OCI-LY7 (cell line): ENCODE results near the gene CRIP2. TPM values are rescaled to one million over a fixed set of nuclear protein-coding genes. Genes with fewer than 3 reads are reported as not detected.

Source experiments
- BruUV-seq: library from RNA; stranded (reverse); fragments of 400-500 nt; replicated peaks from 2 replicates; lab custom pipeline; 2021; lab: Mats Ljungman, UMichigan
- CTCF ChIA-PET: fragments of 300-600 bp; sonication (Branson Sonifier 250); formaldehyde crosslinking; loops from one replicate; lab custom pipeline; 2022; ENCODE audit warnings: antibody characterized with exemption; ENCODE audit not compliant: unreplicated experiment; lab: Charles Lee
- POLR2A ChIA-PET: fragments of 300-600 bp; sonication (Branson Sonifier 250); formaldehyde crosslinking; loops from one replicate; lab custom pipeline; 2022; ENCODE audit warnings: antibody characterized with exemption; lab: Charles Lee
- DNase-seq: peaks from one replicate; pipeline ENCODE4 v3.0.0-alpha.2; 2015; ENCODE audit warnings: low spot score
- H2AFZ ChIP-seq: fragments of 200-600 bp; sonication (generic), shearing (Covaris generic); 2 replicates; pipeline ENCODE4 v1.6.1; 2014; ENCODE audit warnings: mild to moderate bottlenecking, antibody characterized with exemption, low read length, moderate library complexity
- H3K27ac ChIP-seq: fragments of 200-600 bp; sonication (generic); 2 replicates; pipeline ENCODE4 v1.5.1; 2014; ENCODE audit warnings: mixed run types, low read depth, mild to moderate bottlenecking, moderate library complexity, low read length, inconsistent platforms; ENCODE audit not compliant: poor library complexity, severe bottlenecking
- H3K36me3 ChIP-seq: fragments of 200-600 bp; sonication (generic); 2 replicates; pipeline ENCODE4 v1.6.1; 2014; ENCODE audit warnings: mild to moderate bottlenecking, antibody characterized with exemption, low read length, moderate library complexity, mixed read lengths; ENCODE audit not compliant: insufficient read depth
- H3K4me1 ChIP-seq: fragments of 200-600 bp; sonication (generic); 2 replicates; pipeline ENCODE4 v1.5.1; 2014; ENCODE audit warnings: mild to moderate bottlenecking, low read length; ENCODE audit not compliant: insufficient read depth, poor library complexity, severe bottlenecking
- H3K4me2 ChIP-seq: fragments of 200-600 bp; sonication (generic); 2 replicates; pipeline ENCODE4 v1.6.1; 2014; ENCODE audit warnings: mild to moderate bottlenecking, low read length
- H3K4me3 ChIP-seq: fragments of 200-600 bp; sonication (generic); 2 replicates; pipeline ENCODE4 v1.5.1; 2014; ENCODE audit warnings: mild to moderate bottlenecking, low read depth, low read length; ENCODE audit not compliant: poor library complexity, severe bottlenecking
- H3K79me2 ChIP-seq: fragments of 200-600 bp; sonication (generic); 2 replicates; pipeline ENCODE4 v1.6.1; 2016; ENCODE audit warnings: low read depth, mild to moderate bottlenecking, low read length, moderate library complexity, mixed read lengths; ENCODE audit not compliant: insufficient read depth
- H3K9me2 ChIP-seq: fragments of 200-600 bp; sonication (generic); 2 replicates; pipeline ENCODE4 v1.6.1; 2016; ENCODE audit warnings: mild to moderate bottlenecking, low read length, mixed read lengths; ENCODE audit not compliant: insufficient read depth
- H3K9me3 ChIP-seq: fragments of 200-600 bp; sonication (generic); 2 replicates; pipeline ENCODE4 v1.6.1; 2014; ENCODE audit warnings: mild to moderate bottlenecking, mixed run types, low read length, mixed read lengths
- H4K20me1 ChIP-seq: fragments of 200-600 bp; sonication (generic); 2 replicates; pipeline ENCODE4 v1.6.1; 2014; ENCODE audit warnings: mild to moderate bottlenecking, antibody characterized with exemption, low read length, moderate library complexity, mixed read lengths; ENCODE audit not compliant: insufficient read depth
- EZH2phosphoT487 ChIP-seq: fragments of 200-600 bp; sonication (generic); IDR thresholded peaks from 2 replicates; pipeline ENCODE4 v1.6.1; 2018; ENCODE audit warnings: low read depth, borderline replicate concordance, mild to moderate bottlenecking, mixed run types, antibody characterized with exemption, low read length, moderate library complexity, mixed read lengths
- intact Hi-C: fragments of 100-400 bp; cut with micrococcal nuclease; formaldehyde crosslinking; loops from one replicate; pipeline ENCODE4 v1.10.0; 2022; ENCODE audit not compliant: unreplicated experiment
- total RNA-seq, 2 experiments: library from RNA; depleted of rRNA in 1 of 2; stranded (reverse); fragments of >200 nt in 1 of 2; shearing (Covaris generic) in 1 of 2; gene quantifications; 2 replicates each; pipeline ENCODE4 v1.2.3, GENCODE V29; 2014 to 2022
- TF ChIP-seq, protein P1 (sequence below): fragments of 200-600 bp; sonication (generic); conservative IDR thresholded peaks from 2 replicates; pipeline ENCODE4 v1.5.1; 2014; ENCODE audit warnings: mild to moderate bottlenecking, antibody characterized with exemption, low read length, moderate library complexity, mixed read lengths

The CRIP2 gene
- total RNA-seq, 2 experiments from 2014 or later, result not detected

DNA sequence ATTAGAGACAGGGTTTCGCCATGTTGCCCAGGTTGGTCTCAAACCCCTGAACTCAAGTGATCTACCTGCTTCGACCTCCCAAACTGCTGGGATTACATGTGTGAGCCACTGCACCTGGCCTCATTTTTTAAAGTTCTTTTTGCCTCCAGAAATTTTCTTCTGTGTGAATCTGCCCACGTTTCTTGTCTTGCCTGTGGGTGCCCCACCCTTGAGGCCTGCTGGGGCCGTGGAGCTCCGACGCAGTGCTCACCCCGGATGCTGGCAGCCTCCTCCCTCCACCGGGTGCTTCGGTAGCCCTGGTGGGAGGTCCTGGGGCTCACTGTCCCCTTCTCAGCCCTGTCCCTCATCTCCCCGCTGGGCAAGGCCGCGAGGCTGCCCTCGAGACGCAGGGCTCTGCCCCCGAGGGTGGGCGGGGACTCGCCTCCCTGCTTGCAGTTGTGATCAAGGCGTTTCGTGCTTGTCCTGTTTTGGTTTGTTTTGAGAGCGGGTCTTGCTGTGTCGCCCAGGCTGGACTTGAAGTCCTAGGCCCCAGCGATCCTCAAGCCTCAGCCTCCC lies 19.5 kb upstream of the CRIP2 start:
- no peak for DNase-seq
- no peak overlapping the region for H2AFZ ChIP-seq
- no peaks in the 10 kb centered on the region for H3K9me3 ChIP-seq
- H3K4me1 ChIP-seq, result no peaks in the 10 kb centered on the region
- H3K27ac ChIP-seq, result no peak overlapping the region
- CTCF ChIA-PET, result no interaction called here
- no peaks in the 10 kb centered on the region for H4K20me1 ChIP-seq
- H3K4me2 ChIP-seq, result no peak overlapping the region
- intact Hi-C loops, result no loop called here
- no peak overlapping the region for H3K4me3 ChIP-seq
- no TSS peak for BruUV-seq
- peaks cover 66% of the 10 kb centered on the region for H3K36me3 ChIP-seq
- POLR2A ChIA-PET, result no interaction called here
- no peaks in the 10 kb centered on the region for H3K79me2 ChIP-seq
- H3K9me2 ChIP-seq, result no peaks in the 10 kb centered on the region
- TF ChIP-seq, protein P1, sequence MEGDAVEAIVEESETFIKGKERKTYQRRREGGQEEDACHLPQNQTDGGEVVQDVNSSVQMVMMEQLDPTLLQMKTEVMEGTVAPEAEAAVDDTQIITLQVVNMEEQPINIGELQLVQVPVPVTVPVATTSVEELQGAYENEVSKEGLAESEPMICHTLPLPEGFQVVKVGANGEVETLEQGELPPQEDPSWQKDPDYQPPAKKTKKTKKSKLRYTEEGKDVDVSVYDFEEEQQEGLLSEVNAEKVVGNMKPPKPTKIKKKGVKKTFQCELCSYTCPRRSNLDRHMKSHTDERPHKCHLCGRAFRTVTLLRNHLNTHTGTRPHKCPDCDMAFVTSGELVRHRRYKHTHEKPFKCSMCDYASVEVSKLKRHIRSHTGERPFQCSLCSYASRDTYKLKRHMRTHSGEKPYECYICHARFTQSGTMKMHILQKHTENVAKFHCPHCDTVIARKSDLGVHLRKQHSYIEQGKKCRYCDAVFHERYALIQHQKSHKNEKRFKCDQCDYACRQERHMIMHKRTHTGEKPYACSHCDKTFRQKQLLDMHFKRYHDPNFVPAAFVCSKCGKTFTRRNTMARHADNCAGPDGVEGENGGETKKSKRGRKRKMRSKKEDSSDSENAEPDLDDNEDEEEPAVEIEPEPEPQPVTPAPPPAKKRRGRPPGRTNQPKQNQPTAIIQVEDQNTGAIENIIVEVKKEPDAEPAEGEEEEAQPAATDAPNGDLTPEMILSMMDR, result no peak
- TF ChIP-seq EZH2phosphoT487, result no peak

DNA sequence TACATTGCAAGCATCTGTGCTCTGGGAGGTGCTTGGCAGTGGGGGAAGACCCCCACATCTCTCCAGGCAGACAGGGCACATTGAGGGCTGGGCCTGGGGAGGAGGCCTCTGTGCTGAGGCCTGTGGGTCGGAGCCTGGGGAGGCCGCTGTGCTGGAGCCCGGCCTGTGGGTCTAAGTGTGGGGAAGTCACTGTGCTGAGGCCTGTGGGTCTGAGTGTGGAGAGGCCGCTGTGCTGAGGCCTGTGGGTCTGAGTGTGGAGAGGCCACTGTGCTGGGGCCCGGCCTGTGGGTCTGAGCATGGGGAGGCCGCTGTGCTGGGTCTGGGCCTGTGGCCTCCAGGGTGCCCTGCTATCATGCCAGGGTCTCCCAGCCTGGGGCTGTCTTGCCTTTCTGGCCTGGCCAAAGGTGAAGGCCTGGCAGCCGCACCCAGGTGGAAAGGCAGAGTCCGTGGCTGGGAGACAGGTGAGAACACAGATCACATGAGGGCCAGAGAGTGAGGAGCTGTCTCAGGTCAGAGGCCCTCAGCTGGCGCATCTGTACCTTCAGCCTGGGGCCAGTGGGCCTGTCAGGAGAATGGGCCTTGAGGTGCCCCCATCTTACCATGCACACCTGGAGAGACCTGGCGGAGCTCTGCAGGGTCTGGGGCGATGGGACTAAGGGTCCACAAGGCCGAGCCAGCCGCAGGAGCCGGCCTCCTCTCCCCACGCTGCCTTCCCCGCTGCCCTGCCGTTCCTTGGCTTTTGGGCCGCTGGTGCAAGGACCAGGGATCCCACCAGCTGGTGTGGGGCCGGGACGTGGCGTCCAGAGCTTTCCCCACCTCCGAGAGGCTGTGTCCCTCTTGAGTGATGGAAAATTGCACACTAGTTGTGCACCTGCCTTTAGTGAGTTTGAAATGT lies 18.6 kb upstream of the CRIP2 start:
- ChIA-PET POLR2A (interaction anchor here (1.1 kb wide), 1 partner anchor 26 kb away, joined by 3 read pairs; no protein-coding TSS in a partner anchor), CTCF (no interaction called here)
- no TSS peak for BruUV-seq
- Histone ChIP-seq H4K20me1 (no peaks in the 10 kb centered on the region), H2AFZ (no peak overlapping the region), H3K9me3 (no peaks in the 10 kb centered on the region), H3K36me3 (peaks cover 64% of the 10 kb centered on the region), H3K4me3 (no peak overlapping the region), H3K9me2 (no peaks in the 10 kb centered on the region), H3K4me1 (no peaks in the 10 kb centered on the region), H3K79me2 (no peaks in the 10 kb centered on the region), H3K27ac (no peak overlapping the region), H3K4me2 (no peak overlapping the region)
- TF ChIP-seq, protein P1, result no peak
- no peak for TF ChIP-seq EZH2phosphoT487
- intact Hi-C loops, result no loop called here
- no peak for DNase-seq
